SJCRH30 (cell line): ENCODE results near the gene SLX4. TPM values are rescaled to one million over a fixed set of nuclear protein-coding genes. Genes with fewer than 3 reads are reported as not detected.
A peak's percentile ranks its signal among the peaks of the same experiment; 100 is the strongest.

Experiments
- DNase-seq, 2 experiments: peaks; one replicate each; pipeline ENCODE4 v3.0.0-alpha.2; 2015 to 2020
- H3K27ac ChIP-seq: fragments of 250-450 bp; sonication (Bioruptor Pico); 2 replicates; pipeline ENCODE4 v1.5.1; 2020; ENCODE audit warnings: mild to moderate bottlenecking, moderate library complexity
- H3K27me3 ChIP-seq: fragments of 250-450 bp; sonication (Bioruptor Pico); 2 replicates; pipeline ENCODE4 v1.5.1; 2020; ENCODE audit warnings: mild to moderate bottlenecking, moderate library complexity
- H3K36me3 ChIP-seq: fragments of 250-450 bp; sonication (Bioruptor Pico); 2 replicates; pipeline ENCODE4 v1.5.1; 2020; ENCODE audit warnings: mild to moderate bottlenecking, moderate library complexity
- H3K4me1 ChIP-seq: fragments of 250-450 bp; sonication (Bioruptor Pico); 2 replicates; pipeline ENCODE4 v1.5.1; 2020; ENCODE audit warnings: mild to moderate bottlenecking, moderate library complexity
- H3K4me3 ChIP-seq: fragments of 250-450 bp; sonication (Bioruptor Pico); 2 replicates; pipeline ENCODE4 v1.5.1; 2020; ENCODE audit warnings: mild to moderate bottlenecking, moderate library complexity
- H3K9me3 ChIP-seq: fragments of 250-450 bp; sonication (Bioruptor Pico); replicated peaks from 2 replicates; pipeline ENCODE4 v1.5.1; 2020; ENCODE audit warnings: mild to moderate bottlenecking, moderate library complexity
- total RNA-seq: library from RNA; depleted of rRNA; stranded (reverse); fragments of >200 nt; shearing (Covaris generic); gene quantifications from 2 replicates; pipeline ENCODE4 v1.2.3, GENCODE V29; 2014

SLX4 gene
- total RNA-seq, 1 experiment from 2014 or later, result 7.6 TPM

- Histone ChIP-seq H3K4me1 (no peaks in the 10 kb centered on the region), H3K27me3 (no peaks in the 10 kb centered on the region), H3K9me3 (no peaks in the 10 kb centered on the region), H3K27ac (no peak overlapping the region), H3K4me3 (no peak overlapping the region), H3K36me3 (peaks cover 5% of the 10 kb centered on the region)
- no peak for DNase-seq
Measured at GRCh38 chr16:3587547-3588110, 23.8 kb downstream of the SLX4 start.

- no peaks in the 10 kb centered on the region for H3K9me3 ChIP-seq
- H3K27me3 ChIP-seq, result no peaks in the 10 kb centered on the region
- H3K4me3 ChIP-seq, result no peak overlapping the region
- no peaks in the 10 kb centered on the region; the same call in none of the 2 replicates for H3K36me3 ChIP-seq
- no peak overlapping the region for H3K27ac ChIP-seq
- DNase-seq, result no peak
- peaks cover 16% of the 10 kb centered on the region for H3K4me1 ChIP-seq
Measured at GRCh38 chr16:3584412-3584811, 27.0 kb downstream of the SLX4 start.

- Histone ChIP-seq H3K27ac (no peak overlapping the region), H3K4me1 (peaks cover 22% of the 10 kb centered on the region), H3K9me3 (no peaks in the 10 kb centered on the region), H3K27me3 (no peaks in the 10 kb centered on the region), H3K4me3 (no peak overlapping the region), H3K36me3 (no peaks in the 10 kb centered on the region; the same call in none of the 2 replicates)
- DNase-seq, result no peak
Measured at GRCh38 chr16:3583303-3584038, 27.9 kb downstream of the SLX4 start.

- Histone ChIP-seq H3K4me3 (no peak overlapping the region), H3K4me1 (peaks cover 25% of the 10 kb centered on the region), H3K36me3 (no peaks in the 10 kb centered on the region; the same call in none of the 2 replicates), H3K9me3 (no peaks in the 10 kb centered on the region), H3K27me3 (no peaks in the 10 kb centered on the region), H3K27ac (no peak overlapping the region)
- DNase-seq, result no peak
Measured at GRCh38 chr16:3582276-3583165, 28.9 kb downstream of the SLX4 start.

- no peak overlapping the region for H3K27ac ChIP-seq
- no peaks in the 10 kb centered on the region for H3K9me3 ChIP-seq
- H3K4me3 ChIP-seq, result no peak overlapping the region
- H3K36me3 ChIP-seq, result no peaks in the 10 kb centered on the region; the same call in 1 of the 2 replicates
- DNase-seq, result no peak
- H3K4me1 ChIP-seq, result peaks cover 25% of the 10 kb centered on the region
- no peaks in the 10 kb centered on the region for H3K27me3 ChIP-seq
Measured at GRCh38 chr16:3581392-3581791, 30.0 kb downstream of the SLX4 start.

- H3K4me3 ChIP-seq, result no peak overlapping the region
- DNase-seq, result peak; percentile 39 to 55
- no peak overlapping the region for H3K27ac ChIP-seq
- peaks cover 25% of the 10 kb centered on the region for H3K4me1 ChIP-seq
- no peaks in the 10 kb centered on the region for H3K9me3 ChIP-seq
- H3K36me3 ChIP-seq, result no peaks in the 10 kb centered on the region; the same call in 1 of the 2 replicates
- H3K27me3 ChIP-seq, result no peaks in the 10 kb centered on the region
Measured at GRCh38 chr16:3580686-3581085, 30.7 kb downstream of the SLX4 start.

- H3K27ac ChIP-seq, result no peak overlapping the region
- peaks cover 25% of the 10 kb centered on the region for H3K4me1 ChIP-seq
- H3K9me3 ChIP-seq, result no peaks in the 10 kb centered on the region
- H3K36me3 ChIP-seq, result no peaks in the 10 kb centered on the region; the same call in 1 of the 2 replicates
- H3K27me3 ChIP-seq, result no peaks in the 10 kb centered on the region
- no peak overlapping the region for H3K4me3 ChIP-seq
- DNase-seq, result no peak
Measured at GRCh38 chr16:3580251-3580651, 31.2 kb downstream of the SLX4 start.

- H3K4me1 ChIP-seq, result peaks cover 25% of the 10 kb centered on the region
- DNase-seq, result no peak
- peak overlapping the region; percentile 54; the same call in 1 of the 2 replicates for H3K27ac ChIP-seq
Measured at GRCh38 chr16:3579776-3580175, 31.6 kb downstream of the SLX4 start.

GRCh38 chr16:3578610-3579551 is 32.5 kb downstream of the SLX4 start:
- Histone ChIP-seq H3K9me3 (no peaks in the 10 kb centered on the region), H3K27me3 (no peaks in the 10 kb centered on the region), H3K4me3 (peak overlapping the region; percentile 31), H3K27ac (peak overlapping the region; percentile 54), H3K36me3 (no peaks in the 10 kb centered on the region), H3K4me1 (peaks cover 25% of the 10 kb centered on the region)
- peak; percentile 89 to 90 for DNase-seq

More at GRCh38 chr16:3579776-3580175, 31.6 kb downstream of the SLX4 start:
- Histone ChIP-seq H3K4me3 (no peak overlapping the region), H3K9me3 (no peaks in the 10 kb centered on the region), H3K27me3 (no peaks in the 10 kb centered on the region), H3K36me3 (no peaks in the 10 kb centered on the region; the same call in 1 of the 2 replicates)

GRCh38 chr16:3578121-3578520 is 33.3 kb downstream of the SLX4 start:
- no peaks in the 10 kb centered on the region for H3K9me3 ChIP-seq
- H3K27ac ChIP-seq, result peak overlapping the region; percentile 44
- peaks cover 25% of the 10 kb centered on the region for H3K4me1 ChIP-seq
- no peak overlapping the region for H3K4me3 ChIP-seq
- H3K36me3 ChIP-seq, result no peaks in the 10 kb centered on the region
- H3K27me3 ChIP-seq, result no peaks in the 10 kb centered on the region
- DNase-seq, result no peak

- Histone ChIP-seq H3K4me1 (peaks cover 25% of the 10 kb centered on the region), H3K36me3 (no peaks in the 10 kb centered on the region), H3K4me3 (no peak within 1 kb of the TSS), H3K27me3 (no peaks in the 10 kb centered on the region), H3K27ac (no peak within 1 kb of the TSS), H3K9me3 (no peaks in the 10 kb centered on the region)
- no peak for DNase-seq
Measured at GRCh38 chr16:3577302-3577752, 34.1 kb downstream of the SLX4 start, which contains the start of gene NLRC3. NLRC3 (minus strand) TSS chr16:3577403; CDS start chr16:3565036, 12,367 bp downstream.

GRCh38 chr16:3576211-3576610 is 35.2 kb downstream of the SLX4 start:
- no peaks in the 10 kb centered on the region for H3K36me3 ChIP-seq
- no peak overlapping the region for H3K27ac ChIP-seq
- peaks cover 25% of the 10 kb centered on the region for H3K4me1 ChIP-seq
- no peak for DNase-seq
- H3K4me3 ChIP-seq, result no peak overlapping the region
- no peaks in the 10 kb centered on the region for H3K9me3 ChIP-seq
- H3K27me3 ChIP-seq, result no peaks in the 10 kb centered on the region

- Histone ChIP-seq H3K9me3 (peaks cover 5% of the 10 kb centered on the region; the same call in 1 of the 2 replicates), H3K27me3 (no peaks in the 10 kb centered on the region), H3K36me3 (no peaks in the 10 kb centered on the region), H3K27ac (no peak overlapping the region), H3K4me3 (no peak overlapping the region), H3K4me1 (peaks cover 20% of the 10 kb centered on the region)
- no peak for DNase-seq
Measured at GRCh38 chr16:3575491-3575890, 35.9 kb downstream of the SLX4 start.

GRCh38 chr16:3574195-3574594 is 37.2 kb downstream of the SLX4 start:
- no peak overlapping the region for H3K27ac ChIP-seq
- DNase-seq, result no peak
- H3K36me3 ChIP-seq, result no peaks in the 10 kb centered on the region
- H3K4me3 ChIP-seq, result no peak overlapping the region
- H3K4me1 ChIP-seq, result peaks cover 7% of the 10 kb centered on the region; the same call in 1 of the 2 replicates
- H3K9me3 ChIP-seq, result peaks cover 7% of the 10 kb centered on the region; the same call in 1 of the 2 replicates
- H3K27me3 ChIP-seq, result no peaks in the 10 kb centered on the region
